Measurements from ENCODE around the gene NECTIN1. TPM values are rescaled to one million over a fixed set of nuclear protein-coding genes. Genes with fewer than 3 reads are reported as not detected.

NECTIN1 gene
- total and polyA plus RNA-seq, 2 of the 13 experiments (the other 11 are each of a cell fraction or from before 2014, with no cell fraction given), result 3.9 to 7.3 TPM

GRCh38 chr11:119666463-119667131, 62.4 kb downstream of the NECTIN1 start (continued):
- TF ChIP-seq AHDC1 (CRISPR knock-in tag; IDR thresholded peaks at IDR 0.05; ENCODE audit: borderline replicate concordance) (no peak), NR1H2 (CRISPR knock-in tag; IDR thresholded peaks at IDR 0.05; ENCODE audit: borderline replicate concordance, low read depth) (peak; percentile 36; the same call in 1 of the 2 replicates), PRPF4 (IDR thresholded peaks at IDR 0.05; ENCODE audit: low read depth, low read length, poor library complexity, severe bottlenecking) (no peak), ZNF629 (CRISPR knock-in tag; conservative IDR thresholded peaks at IDR 0.05) (0 out of 2 replicates have a peak, but pooled peaks have one; percentile 6), MLLT10 (CRISPR knock-in tag; IDR thresholded peaks at IDR 0.05) (no peak), ZHX1 (CRISPR knock-in tag; IDR thresholded peaks at IDR 0.05; ENCODE audit: low read depth) (no peak), JUNB (CRISPR knock-in tag; IDR thresholded peaks at IDR 0.05; ENCODE audit: borderline replicate concordance) (no peak), THAP7 (CRISPR knock-in tag; IDR thresholded peaks at IDR 0.05) (no peak), ZNF10 (CRISPR knock-in tag; IDR thresholded peaks at IDR 0.05; ENCODE audit: borderline replicate concordance, low read depth) (no peak), HNRNPH1 (optimal IDR thresholded peaks at IDR 0.05; ENCODE audit: low read depth, low read length) (no peak), HNF1A (IDR thresholded peaks at IDR 0.05; ENCODE audit: low read depth) (no peak), HNF1A (CRISPR knock-in tag; IDR thresholded peaks at IDR 0.05; ENCODE audit: borderline replicate concordance) (peak; percentile 23; the same call in 1 of the 2 replicates), HOXA3 (CRISPR knock-in tag; IDR thresholded peaks at IDR 0.05) (no peak), LCORL (IDR thresholded peaks at IDR 0.05) (no peak), LCORL (CRISPR knock-in tag; IDR thresholded peaks at IDR 0.05) (no peak), KLF12 (CRISPR knock-in tag; IDR thresholded peaks at IDR 0.05; ENCODE audit: borderline replicate concordance) (no peak)

Data from HepG2 (cell line).